ES-I3 (cell line): Measurements from ENCODE around the gene MICOS13.

Experiments used
- H3K36me3 ChIP-seq: 2 replicates; pipeline ENCODE4 v1.6.1; 2013; ENCODE audit warnings: mild to moderate bottlenecking, low read length, control low read depth, moderate library complexity; ENCODE audit not compliant: insufficient read depth
- H3K4me1 ChIP-seq: 2 replicates; pipeline ENCODE4 v1.6.1; 2013; ENCODE audit warnings: mild to moderate bottlenecking, control low read depth, low read length; ENCODE audit not compliant: insufficient read depth
- H3K9ac ChIP-seq: 2 replicates; pipeline ENCODE4 v1.6.1; 2013; ENCODE audit warnings: low read depth, mild to moderate bottlenecking, low read length, moderate library complexity
- H3K9me3 ChIP-seq: 2 replicates; pipeline ENCODE4 v1.6.1; 2013; ENCODE audit warnings: mild to moderate bottlenecking, low read length, moderate library complexity; ENCODE audit not compliant: control insufficient read depth, insufficient read depth

MICOS13 gene

GRCh38 chr19:5673752-5674151 is 6.6 kb downstream of the MICOS13 start:
- H3K4me1 ChIP-seq, result no peaks in the 10 kb centered on the region
- H3K9ac ChIP-seq, result no peak overlapping the region
- H3K36me3 ChIP-seq, result no peaks in the 10 kb centered on the region
- no peaks in the 10 kb centered on the region for H3K9me3 ChIP-seq

DNA sequence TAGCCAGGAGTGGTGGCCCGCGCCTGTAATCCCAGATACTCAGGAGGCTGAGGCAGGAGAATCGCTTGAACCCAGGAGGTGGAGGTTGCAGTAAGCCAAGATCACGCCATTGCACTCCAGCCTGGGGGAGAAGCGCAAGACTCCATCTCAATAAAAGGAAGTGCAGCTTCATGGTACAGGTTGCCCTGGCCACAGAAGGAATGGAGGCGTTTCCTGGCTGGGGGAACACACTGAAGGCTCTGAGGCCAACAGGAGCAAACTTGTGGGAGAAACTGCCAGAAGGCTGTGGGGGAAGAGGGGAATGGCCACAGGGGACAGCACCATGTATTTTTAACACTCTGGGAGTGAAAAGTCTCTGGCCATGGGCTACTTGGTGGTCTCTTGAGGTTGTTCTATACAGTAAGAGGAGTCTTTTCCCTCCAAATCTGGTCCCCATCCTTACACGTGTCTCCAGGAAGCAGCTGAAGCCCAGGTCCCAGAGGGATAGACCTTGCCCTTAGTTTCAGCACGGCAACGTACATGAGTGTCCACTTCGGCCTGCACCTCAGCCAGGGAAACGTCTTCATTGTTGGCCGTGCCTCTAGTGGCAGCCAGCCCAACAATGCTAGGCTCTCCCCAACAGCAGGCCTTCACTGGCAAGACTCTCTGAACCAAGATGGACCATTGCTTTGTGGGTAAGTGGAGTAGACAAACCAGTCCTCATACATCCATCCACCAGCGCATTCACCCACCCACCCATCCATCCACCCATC is 7.4 kb downstream of the MICOS13 start:
- no peaks in the 10 kb centered on the region for H3K4me1 ChIP-seq
- H3K36me3 ChIP-seq, result no peaks in the 10 kb centered on the region
- H3K9me3 ChIP-seq, result no peaks in the 10 kb centered on the region
- no peak overlapping the region for H3K9ac ChIP-seq

- H3K9ac ChIP-seq, result no peak overlapping the region
These were observed 8.7 kb downstream of the MICOS13 start for GRCh38 chr19:5671600-5671999.

GRCh38 chr19:5669212-5669611 is 11.1 kb downstream of the MICOS13 start:
- Histone ChIP-seq H3K9ac (no peak overlapping the region), H3K36me3 (peaks cover 13% of the 10 kb centered on the region), H3K9me3 (no peaks in the 10 kb centered on the region), H3K4me1 (peaks cover 6% of the 10 kb centered on the region; the same call in 1 of the 2 replicates)

More at GRCh38 chr19:5671600-5671999, 8.7 kb downstream of the MICOS13 start:
- Histone ChIP-seq H3K9me3 (no peaks in the 10 kb centered on the region), H3K36me3 (no peaks in the 10 kb centered on the region), H3K4me1 (peaks cover 6% of the 10 kb centered on the region; the same call in 1 of the 2 replicates)

- peaks cover 6% of the 10 kb centered on the region; the same call in 1 of the 2 replicates for H3K4me1 ChIP-seq
- no peak overlapping the region for H3K9ac ChIP-seq
- H3K36me3 ChIP-seq, result peaks cover 13% of the 10 kb centered on the region
- H3K9me3 ChIP-seq, result no peaks in the 10 kb centered on the region
These were observed 12.5 kb downstream of the MICOS13 start for GRCh38 chr19:5667751-5668271.

DNA sequence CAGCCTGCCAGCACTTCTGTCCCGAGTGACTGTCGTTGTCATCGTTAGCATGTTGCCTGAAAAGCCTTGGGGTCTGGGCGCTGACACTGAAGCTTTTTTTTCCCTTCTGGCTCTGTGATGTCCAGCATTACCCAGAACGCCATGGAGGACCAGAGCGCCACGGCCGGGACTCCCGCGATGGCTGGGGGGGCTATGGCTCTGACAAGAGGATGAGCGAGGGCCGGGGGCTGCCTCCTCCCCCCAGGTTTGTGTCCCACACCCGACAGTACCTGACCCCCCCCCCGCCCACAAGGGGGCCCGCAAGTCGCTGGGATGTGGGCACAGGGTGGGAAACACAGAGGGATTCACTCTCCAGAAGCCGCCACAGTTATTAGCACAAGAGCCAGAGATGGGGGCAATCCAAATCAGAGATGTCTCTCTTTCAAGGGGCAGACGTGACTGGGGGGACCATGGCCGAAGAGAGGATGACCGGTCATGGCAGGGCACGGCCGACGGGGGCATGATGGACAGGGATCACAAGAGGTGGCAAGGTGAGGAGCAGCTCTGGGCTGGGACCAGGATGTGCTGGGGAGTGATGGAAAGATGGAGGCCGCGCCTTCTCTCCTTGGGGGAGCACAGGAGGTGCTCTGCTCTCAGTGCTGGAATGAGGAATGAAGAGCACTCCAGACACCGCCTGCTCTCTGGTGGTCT is 13.2 kb downstream of the MICOS13 start:
- H3K9ac ChIP-seq, result no peak overlapping the region
- H3K4me1 ChIP-seq, result peaks cover 6% of the 10 kb centered on the region; the same call in 1 of the 2 replicates
- no peaks in the 10 kb centered on the region for H3K9me3 ChIP-seq
- peaks cover 13% of the 10 kb centered on the region for H3K36me3 ChIP-seq

GRCh38 chr19:5665781-5666513 is 14.4 kb downstream of the MICOS13 start:
- no peak overlapping the region for H3K9ac ChIP-seq
- H3K9me3 ChIP-seq, result no peaks in the 10 kb centered on the region
- H3K4me1 ChIP-seq, result peaks cover 6% of the 10 kb centered on the region; the same call in 1 of the 2 replicates
- H3K36me3 ChIP-seq, result peaks cover 13% of the 10 kb centered on the region

- no peaks in the 10 kb centered on the region for H3K9me3 ChIP-seq
- H3K9ac ChIP-seq, result no peak overlapping the region
- H3K4me1 ChIP-seq, result peaks cover 6% of the 10 kb centered on the region; the same call in 1 of the 2 replicates
- H3K36me3 ChIP-seq, result peaks cover 25% of the 10 kb centered on the region
These were observed 15.8 kb downstream of the MICOS13 start for GRCh38 chr19:5664515-5664914.

DNA sequence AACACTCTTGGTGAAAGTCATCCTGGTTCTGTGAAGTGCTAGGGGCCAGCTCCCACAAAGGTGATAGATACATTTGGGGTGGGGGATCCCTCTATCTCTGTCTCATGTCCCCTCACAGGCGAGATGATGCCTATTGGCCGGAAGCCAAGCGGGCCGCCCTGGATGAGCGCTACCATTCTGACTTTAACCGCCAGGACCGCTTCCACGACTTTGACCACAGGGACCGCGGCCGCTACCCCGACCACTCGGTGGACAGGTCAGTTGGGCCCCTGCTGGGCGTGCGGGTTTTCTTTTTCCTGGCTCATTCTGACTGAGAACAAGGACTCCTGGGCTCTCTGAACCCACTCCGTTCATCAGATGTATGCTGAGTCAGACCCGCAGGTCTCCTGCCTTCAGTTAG is 16.4 kb downstream of the MICOS13 start:
- Histone ChIP-seq H3K4me1 (peaks cover 6% of the 10 kb centered on the region; the same call in 1 of the 2 replicates), H3K36me3 (peaks cover 26% of the 10 kb centered on the region), H3K9me3 (no peaks in the 10 kb centered on the region), H3K9ac (no peak overlapping the region)

GRCh38 chr19:5661483-5661882 is 18.8 kb downstream of the MICOS13 start:
- peaks cover 31% of the 10 kb centered on the region for H3K36me3 ChIP-seq
- H3K9ac ChIP-seq, result no peak overlapping the region
- H3K9me3 ChIP-seq, result no peaks in the 10 kb centered on the region
- H3K4me1 ChIP-seq, result no peaks in the 10 kb centered on the region; the same call in 1 of the 2 replicates

DNA sequence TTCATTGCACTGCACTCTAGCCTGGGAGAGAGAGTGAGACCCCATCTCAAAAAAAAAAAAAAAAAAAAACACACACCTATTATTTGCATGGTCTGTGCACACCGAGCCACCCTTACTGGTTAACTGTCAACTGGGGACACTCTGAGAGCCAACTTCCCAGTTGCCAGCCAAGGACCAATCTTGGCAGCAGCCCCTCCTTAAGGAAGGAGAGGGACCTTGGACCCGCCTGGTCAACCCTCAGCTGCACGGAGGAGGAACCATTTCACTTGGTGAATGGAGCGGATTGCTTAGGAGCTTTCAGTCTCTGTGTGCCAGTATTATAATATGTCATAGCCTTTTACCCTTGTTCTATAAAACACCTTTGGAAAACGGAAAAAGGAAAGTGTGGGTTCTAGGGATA is 24.9 kb downstream of the MICOS13 start:
- no peaks in the 10 kb centered on the region for H3K4me1 ChIP-seq
- no peaks in the 10 kb centered on the region for H3K9me3 ChIP-seq
- H3K36me3 ChIP-seq, result peaks cover 48% of the 10 kb centered on the region
- no peak overlapping the region for H3K9ac ChIP-seq

DNA sequence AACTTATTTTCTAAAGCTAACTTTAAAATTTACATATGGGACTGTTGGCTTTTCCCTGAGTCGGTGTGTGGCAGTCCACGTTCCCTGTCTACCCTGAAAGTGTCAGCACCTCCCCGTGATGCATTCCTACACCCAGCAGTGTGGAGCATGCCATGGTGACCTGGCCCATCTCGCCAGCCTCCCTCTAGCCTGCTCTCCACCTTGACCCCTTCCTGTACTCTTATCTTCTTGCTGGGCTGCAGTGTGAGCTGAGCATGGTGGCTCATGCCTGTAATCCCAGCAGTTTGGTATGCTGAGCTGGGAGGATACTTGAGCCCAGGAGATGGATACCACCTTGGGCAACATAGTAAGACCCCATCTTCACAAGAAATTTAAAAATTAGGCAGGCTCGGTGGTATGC is 25.4 kb downstream of the MICOS13 start:
- Histone ChIP-seq H3K4me1 (no peaks in the 10 kb centered on the region), H3K36me3 (peaks cover 47% of the 10 kb centered on the region), H3K9me3 (no peaks in the 10 kb centered on the region), H3K9ac (no peak overlapping the region)

GRCh38 chr19:5652261-5652660 is 28.1 kb downstream of the MICOS13 start:
- Histone ChIP-seq H3K9me3 (no peaks in the 10 kb centered on the region), H3K9ac (no peak overlapping the region), H3K4me1 (no peaks in the 10 kb centered on the region), H3K36me3 (peaks cover 54% of the 10 kb centered on the region)

- H3K4me1 ChIP-seq, result no peaks in the 10 kb centered on the region
- H3K9ac ChIP-seq, result no peak overlapping the region
- peaks cover 58% of the 10 kb centered on the region for H3K36me3 ChIP-seq
- H3K9me3 ChIP-seq, result no peaks in the 10 kb centered on the region
These were observed 29.0 kb downstream of the MICOS13 start for GRCh38 chr19:5651361-5651760.
